ENCODE data around the gene CARD14. TPM values are rescaled to one million over a fixed set of nuclear protein-coding genes. Genes with fewer than 3 reads are reported as not detected.
"Not testable (repeated sequence)": the region's sequence is repeated elsewhere in the genome, so short reads cannot be mapped to it uniquely, and the experiment has no call there.

Gene CARD14
- polyA plus RNA-seq, 3 donors = 0.06 to 0.10 TPM; not detected in 1

- WGBS, 3 donors = 0 to 1% (median 1%) methylated on average over 53 to 69 of the region's 69 CpGs
- H3K27ac ChIP-seq (ENCODE audit: low read depth, low read length) = peak overlapping the region; percentile 74
Observed at GRCh38 chr17:80146121-80147034, 23.5 kb upstream of the CARD14 start.

GRCh38 chr17:80147035-80147822, 22.6 kb upstream of the CARD14 start, which contains the start of gene EIF4A3:
Gene EIF4A3, minus strand, starts transcription at chr17:80147128. Its CDS starts 167 bp downstream, at chr17:80146961.
- 0% methylated on average over 89 to 90 of the region's 90 CpGs for WGBS, 3 donors
- peak within 1 kb of the TSS; percentile 74 for H3K27ac ChIP-seq (ENCODE audit: low read depth, low read length)

- no peak overlapping the region for H3K27ac ChIP-seq (ENCODE audit: low read depth, low read length)
- 74 to 79% (median 76%) methylated on average over 5 of the region's 5 CpGs for WGBS, 3 donors
Observed at GRCh38 chr17:80151333-80151732, 18.5 kb upstream of the CARD14 start.

GRCh38 chr17:80152081-80152702, 17.6 kb upstream of the CARD14 start:
- 40 to 76% (median 48%) methylated on average over 11 of the region's 11 CpGs for WGBS, 3 donors
- H3K27ac ChIP-seq (ENCODE audit: low read depth, low read length) = no peak overlapping the region

GRCh38 chr17:80153004-80153403, 16.8 kb upstream of the CARD14 start:
- WGBS, 3 donors = 82 to 85% (median 83%) methylated on average over 3 of the region's 3 CpGs
- no peak overlapping the region for H3K27ac ChIP-seq (ENCODE audit: low read depth, low read length)

GRCh38 chr17:80154166-80154565, 15.7 kb upstream of the CARD14 start:
- WGBS, 3 donors = 66 to 86% (median 75%) methylated on average over 4 to 5 of the region's 5 CpGs
- H3K27ac ChIP-seq (ENCODE audit: low read depth, low read length) = no peak overlapping the region

GRCh38 chr17:80155600-80155999, 14.2 kb upstream of the CARD14 start:
- WGBS, 3 donors = 52 to 69% (median 64%) methylated on average over 2 of the region's 2 CpGs

GRCh38 chr17:80158846-80159245, 11.0 kb upstream of the CARD14 start:
- H3K27ac ChIP-seq (ENCODE audit: low read depth, low read length) = no peak overlapping the region
- 64 to 81% (median 71%) methylated on average over 2 of the region's 2 CpGs for WGBS, 3 donors

More at GRCh38 chr17:80155600-80155999, 14.2 kb upstream of the CARD14 start:
- not testable (repeated sequence) for H3K27ac ChIP-seq (ENCODE audit: low read depth, low read length)

GRCh38 chr17:80160536-80160935, 9.3 kb upstream of the CARD14 start:
- H3K27ac ChIP-seq (ENCODE audit: low read depth, low read length) = no peak overlapping the region
- 33 to 40% (median 35%) methylated on average over 3 of the region's 3 CpGs for WGBS, 3 donors

GRCh38 chr17:80163336-80163735, 6.5 kb upstream of the CARD14 start:
- H3K27ac ChIP-seq (ENCODE audit: low read depth, low read length) = no peak overlapping the region
- 69 to 89% (median 78%) methylated on average over 4 of the region's 4 CpGs for WGBS, 3 donors

- H3K27ac ChIP-seq (ENCODE audit: low read depth, low read length) = no peak overlapping the region
- 42 to 85% (median 78%) methylated on average over 11 of the region's 11 CpGs for WGBS, 3 donors
Observed at GRCh38 chr17:80164185-80164584, 5.6 kb upstream of the CARD14 start.

GRCh38 chr17:80166446-80166845, 3.4 kb upstream of the CARD14 start:
- WGBS, 3 donors = 83 to 87% (median 85%) methylated on average over 6 of the region's 6 CpGs
- no peak overlapping the region for H3K27ac ChIP-seq (ENCODE audit: low read depth, low read length)

GRCh38 chr17:80168371-80168770, 1.5 kb upstream of the CARD14 start:
- WGBS, 3 donors = 69 to 80% (median 78%) methylated on average over 5 of the region's 5 CpGs
- no peak overlapping the region for H3K27ac ChIP-seq (ENCODE audit: low read depth, low read length)

- WGBS, 3 donors = 85 to 97% (median 92%) methylated on average over 5 of the region's 5 CpGs
- H3K27ac ChIP-seq (ENCODE audit: low read depth, low read length) = no peak overlapping the region
Observed at GRCh38 chr17:80169107-80169506, 723 bp upstream of the CARD14 start.

GRCh38 chr17:80171681-80172080, 1.9 kb downstream of the CARD14 start:
- 78 to 87% (median 86%) methylated on average over 7 of the region's 7 CpGs for WGBS, 3 donors
- no peak overlapping the region for H3K27ac ChIP-seq (ENCODE audit: low read depth, low read length)

- WGBS, 3 donors = 75 to 88% (median 75%) methylated on average over 12 of the region's 12 CpGs
- H3K27ac ChIP-seq (ENCODE audit: low read depth, low read length) = no peak overlapping the region
Observed at GRCh38 chr17:80173126-80173525, 3.3 kb downstream of the CARD14 start.

GRCh38 chr17:80173916-80174315, 4.1 kb downstream of the CARD14 start:
- no peak overlapping the region for H3K27ac ChIP-seq (ENCODE audit: low read depth, low read length)
- WGBS, 3 donors = 91 to 97% (median 96%) methylated on average over 6 of the region's 6 CpGs

GRCh38 chr17:80176757-80177156, 6.9 kb downstream of the CARD14 start:
- 88 to 93% (median 92%) methylated on average over 11 of the region's 11 CpGs for WGBS, 3 donors

More at GRCh38 chr17:80176757-80177156, 6.9 kb downstream of the CARD14 start:
- H3K27ac ChIP-seq (ENCODE audit: low read depth, low read length) = no peak overlapping the region

All from adipose tissue (tissue), 3 donors.